HG03460 (cell line): ENCODE measurements around the gene CHSY3.

Experiments used
- ATAC-seq: cut with Tn5 transposase; IDR thresholded peaks from one replicate; pipeline ENCODE4 v1.9.1; 2021; ENCODE audit not compliant: unreplicated experiment

Gene CHSY3

GRCh38 chr5:130021876-130022275 lies 117.6 kb downstream of the CHSY3 start:
- ATAC-seq = no peak

- ATAC-seq = no peak
These were observed 119.3 kb downstream of the CHSY3 start for GRCh38 chr5:130023604-130024003.

- ATAC-seq = no peak
These were observed 119.7 kb downstream of the CHSY3 start for GRCh38 chr5:130024006-130024405.

- ATAC-seq = no peak
These were observed 121.2 kb downstream of the CHSY3 start for GRCh38 chr5:130025511-130025910.

DNA sequence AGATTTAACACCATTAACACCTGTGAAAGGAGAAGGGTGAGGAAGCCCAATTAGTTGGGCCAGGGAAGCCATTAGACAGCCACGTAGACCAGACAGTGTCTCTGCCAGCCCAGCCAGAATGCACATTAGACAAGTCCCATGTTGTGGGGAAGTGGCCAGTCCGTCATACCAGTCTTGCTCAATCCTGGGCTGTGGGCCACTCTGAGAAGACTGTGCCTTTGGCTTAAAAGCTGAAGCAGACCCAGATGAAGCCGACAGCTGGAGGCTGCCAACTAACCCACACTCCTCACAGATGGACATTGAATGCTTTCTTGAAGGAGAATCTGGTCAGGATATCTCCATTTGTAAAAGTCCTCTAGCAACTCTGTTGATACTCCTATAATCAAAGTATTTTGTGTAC lies 128.5 kb downstream of the CHSY3 start:
- ATAC-seq = no peak

DNA sequence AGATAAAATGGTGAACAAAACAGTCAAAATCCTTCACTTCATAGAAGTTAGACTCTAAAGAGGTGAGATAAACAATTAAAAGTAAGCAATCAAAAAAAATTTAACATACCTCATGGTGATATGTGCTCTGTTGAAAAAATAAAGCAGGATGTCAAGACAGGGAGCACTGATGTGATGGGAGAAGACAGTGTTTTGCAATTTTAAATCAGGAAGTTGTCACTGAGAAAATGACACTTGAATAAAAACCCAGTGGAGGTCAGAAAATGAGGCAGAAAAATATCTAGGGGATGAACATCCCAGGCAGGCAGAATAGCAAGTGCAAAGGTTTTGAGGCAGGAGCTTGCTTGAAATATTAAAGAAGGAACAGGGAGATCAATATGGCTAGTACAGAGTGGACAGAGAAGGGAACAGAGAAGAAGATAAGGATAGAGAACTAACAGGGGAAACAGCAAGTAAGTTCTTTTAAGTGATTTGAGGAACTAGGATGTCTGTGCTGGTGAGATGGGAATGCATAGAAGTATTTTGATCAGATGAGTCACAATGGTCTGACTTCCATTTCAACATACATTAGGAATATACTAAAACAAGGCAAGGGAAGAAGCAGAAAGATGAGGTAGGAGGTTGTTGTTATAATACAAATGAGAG lies 130.4 kb downstream of the CHSY3 start:
- no peak for ATAC-seq

- no peak for ATAC-seq
These were observed 131.1 kb downstream of the CHSY3 start for GRCh38 chr5:130035388-130035787.

DNA sequence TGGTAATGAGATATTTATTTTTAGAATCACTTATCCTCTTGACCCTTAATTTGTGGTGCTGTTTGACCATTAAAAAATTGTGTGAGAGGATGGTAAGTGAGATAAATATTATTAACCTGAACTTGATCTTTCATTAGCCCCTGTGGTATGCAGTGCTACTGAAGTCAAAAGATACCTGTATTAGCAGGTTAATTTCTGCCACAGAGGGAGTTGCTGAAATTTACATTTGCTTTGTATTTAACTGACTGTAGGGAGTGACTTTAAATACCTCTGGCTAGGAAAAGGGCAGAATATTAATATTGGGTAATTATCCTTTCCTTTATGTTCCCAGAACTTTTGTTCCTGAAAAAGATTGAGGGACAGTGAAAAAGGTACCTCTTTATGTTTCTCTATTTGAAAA lies 133.6 kb downstream of the CHSY3 start:
- ATAC-seq = no peak

DNA sequence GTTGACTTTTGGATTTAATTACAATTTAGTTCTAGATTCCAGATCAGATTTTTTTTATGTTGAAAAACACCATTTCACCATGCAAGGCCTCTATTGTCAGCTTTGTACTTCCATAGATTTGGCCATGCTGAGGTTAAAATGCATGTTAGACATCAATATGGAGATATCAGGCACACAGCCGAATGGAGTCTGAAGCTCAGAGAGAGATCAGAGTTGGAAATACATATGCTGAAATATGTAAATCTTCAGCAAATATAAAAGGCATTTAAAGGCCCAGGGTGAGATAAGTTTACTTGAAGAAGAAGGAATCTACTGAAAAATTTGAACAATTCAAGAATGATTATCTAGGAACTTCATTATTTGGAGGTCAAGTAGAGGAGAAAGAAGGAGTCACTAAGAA lies 139.6 kb downstream of the CHSY3 start:
- no peak for ATAC-seq

DNA sequence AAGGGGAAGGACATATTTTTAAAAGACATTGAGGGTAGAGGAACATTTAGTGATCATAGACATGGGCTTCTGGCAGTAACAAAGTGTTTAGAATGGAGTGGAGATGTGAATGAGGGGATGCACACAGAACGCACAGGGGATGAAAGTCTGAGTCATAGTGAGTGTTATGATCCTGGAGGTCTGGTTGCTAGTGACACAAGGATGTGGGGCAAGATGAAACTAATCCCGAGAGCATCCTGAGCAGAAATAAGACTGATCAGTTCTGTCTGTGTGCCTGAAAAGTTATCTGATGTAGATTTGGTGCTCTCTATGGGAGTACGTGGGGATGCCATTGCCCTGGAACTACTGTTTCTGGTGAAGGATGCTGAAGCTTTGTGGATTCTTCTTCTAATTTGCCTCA lies 141.1 kb downstream of the CHSY3 start:
- no peak for ATAC-seq

GRCh38 chr5:130050585-130050984 lies 146.3 kb downstream of the CHSY3 start:
- ATAC-seq = no peak

DNA sequence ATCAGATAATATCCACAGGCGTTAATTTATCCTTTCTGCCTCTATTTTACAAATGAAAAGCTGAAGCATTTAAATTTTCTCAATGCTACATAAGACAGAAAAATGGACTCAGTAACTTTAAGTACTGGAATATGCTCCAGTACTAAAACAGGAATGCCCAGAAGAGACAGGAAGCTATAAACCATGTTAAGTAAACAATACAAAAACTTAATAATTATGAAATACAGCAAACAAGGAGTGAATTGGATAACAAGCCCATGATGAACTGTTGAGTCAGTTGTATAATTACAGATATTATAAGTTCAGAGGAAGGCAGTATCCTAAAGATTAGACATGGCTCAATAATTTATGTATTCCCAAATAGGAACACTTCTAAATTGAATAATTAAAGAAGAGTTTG lies 148.5 kb downstream of the CHSY3 start:
- ATAC-seq = no peak

DNA sequence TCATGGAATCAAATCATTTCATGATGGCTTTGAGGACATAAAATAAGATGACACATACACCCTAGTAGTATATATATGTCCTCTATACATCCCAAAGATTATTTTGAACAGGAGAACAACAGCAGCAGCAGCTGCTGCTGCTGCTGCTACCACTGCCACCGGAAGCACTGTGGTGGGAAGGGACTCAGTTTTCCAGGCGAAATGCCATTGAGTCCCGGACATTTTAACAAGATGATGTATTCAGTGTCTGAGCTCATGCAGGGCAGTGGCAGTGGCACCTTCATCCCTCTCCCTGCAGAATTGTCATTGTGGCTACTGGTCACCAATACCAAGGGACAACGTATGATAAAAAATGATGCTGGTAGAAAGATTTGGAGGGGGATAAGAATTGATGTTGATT lies 151.3 kb downstream of the CHSY3 start:
- no peak for ATAC-seq

DNA sequence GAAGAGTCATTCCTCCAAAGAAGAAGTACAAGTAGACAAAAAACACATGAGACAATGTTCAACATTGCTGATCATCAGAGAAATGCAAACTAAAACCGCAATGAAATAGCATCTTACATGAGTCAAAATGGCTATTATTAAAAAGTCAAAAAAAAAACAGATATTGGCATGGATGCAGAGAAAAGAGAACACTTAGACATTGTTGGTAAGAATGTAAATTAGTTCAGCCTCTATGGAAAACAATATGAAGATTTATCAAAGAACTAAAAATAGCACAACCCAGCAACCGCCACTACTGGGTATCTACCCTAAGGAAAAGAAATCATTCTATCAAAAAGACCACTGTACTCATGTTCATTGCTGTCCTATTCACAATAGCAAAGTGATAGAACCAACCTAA lies 157.5 kb downstream of the CHSY3 start:
- no peak for ATAC-seq

DNA sequence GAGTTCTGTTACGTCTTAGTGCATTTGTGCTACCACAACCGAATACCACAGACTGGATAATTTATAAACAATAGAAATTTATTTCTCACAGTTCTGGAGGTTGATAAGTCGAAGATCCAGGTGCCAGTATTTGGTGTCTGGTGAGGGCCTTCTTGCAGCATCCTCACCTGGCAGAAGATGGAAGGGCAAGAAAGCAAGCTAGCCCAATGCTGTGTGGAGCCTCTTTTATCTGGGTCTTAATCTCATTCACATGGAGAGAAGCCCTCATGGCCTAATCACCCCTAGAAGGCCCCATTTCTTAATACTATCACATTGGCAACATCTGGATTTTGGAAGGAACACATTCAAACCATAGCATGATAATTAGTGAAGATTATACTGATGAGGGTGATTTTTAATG lies 159.3 kb downstream of the CHSY3 start:
- no peak for ATAC-seq

GRCh38 chr5:130064484-130064883 lies 160.2 kb downstream of the CHSY3 start:
- no peak for ATAC-seq

GRCh38 chr5:130065617-130066016 lies 161.4 kb downstream of the CHSY3 start:
- ATAC-seq = no peak

- no peak for ATAC-seq
These were observed 162.4 kb downstream of the CHSY3 start for GRCh38 chr5:130066644-130067043.

DNA sequence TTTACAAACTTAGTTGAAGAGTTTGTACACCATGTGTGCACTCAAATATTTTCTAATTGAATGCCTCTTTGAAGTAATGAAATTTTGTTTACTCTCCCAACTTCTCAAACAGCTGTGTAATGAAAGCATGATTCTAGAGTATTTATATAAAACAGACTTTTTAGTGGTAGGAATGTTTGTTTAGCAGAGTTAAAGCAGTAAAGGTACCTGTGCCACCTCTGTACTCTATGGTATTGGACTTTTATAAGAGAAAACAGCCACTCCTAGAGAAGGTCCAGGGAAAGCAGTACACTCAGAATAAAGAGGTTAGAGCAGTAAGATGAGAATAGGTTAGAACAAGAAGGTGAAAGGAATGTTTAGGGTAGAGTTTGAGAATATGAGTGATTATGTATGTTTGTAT lies 163.1 kb downstream of the CHSY3 start:
- ATAC-seq = no peak

GRCh38 chr5:130068101-130068500 lies 163.8 kb downstream of the CHSY3 start:
- ATAC-seq = no peak

GRCh38 chr5:130068988-130069387 lies 164.7 kb downstream of the CHSY3 start:
- no peak for ATAC-seq

GRCh38 chr5:130074820-130075219 lies 170.6 kb downstream of the CHSY3 start:
- no peak for ATAC-seq

- ATAC-seq = no peak
These were observed 172.7 kb downstream of the CHSY3 start for GRCh38 chr5:130077007-130077406.

DNA sequence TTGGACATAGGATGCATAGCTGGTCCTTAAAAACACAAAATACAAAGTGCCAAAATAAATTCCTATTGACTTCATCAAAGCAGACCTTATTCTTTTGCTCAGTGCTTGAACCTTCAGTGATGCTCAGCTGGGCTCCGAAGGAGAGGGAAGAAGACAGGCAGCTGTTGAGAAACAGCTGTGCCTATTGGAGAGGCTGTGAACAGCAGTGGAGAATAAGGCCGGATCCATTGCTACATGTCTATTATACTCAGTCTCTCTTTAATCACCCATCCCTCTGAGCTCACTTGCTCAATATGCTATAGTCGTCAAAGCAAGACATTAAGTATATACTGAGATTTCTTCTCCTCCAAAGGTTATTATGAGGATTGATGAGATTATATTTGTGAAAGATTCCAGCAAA lies 174.4 kb downstream of the CHSY3 start:
- ATAC-seq = no peak
